Immature natural killer cell (primary cell): ENCODE results near the gene MSRB3. TPM values are rescaled to one million over a fixed set of nuclear protein-coding genes. Genes with fewer than 3 reads are reported as not detected.
"Not testable (repeated sequence)": the region's sequence is repeated elsewhere in the genome, so short reads cannot be mapped to it uniquely, and the experiment has no call there.

ENCODE experiments used
- DNase-seq, 3 donors: peaks; one replicate each; pipeline ENCODE4 v3.0.0; 2022; ENCODE audit warnings: mixed read lengths in 1 of 3
- H3K27ac Mint-ChIP-seq, 6 donors: one replicate each; pipeline ENCODE4 v1.8.0; 2020; ENCODE audit warnings: mixed read lengths in 6 of 6, mild to moderate bottlenecking in 5 of 6, inconsistent platforms in 4 of 6, moderate library complexity in 3 of 6
- H3K27me3 Mint-ChIP-seq, 3 donors: one replicate each; pipeline ENCODE4 v1.8.0; 2020 to 2021; ENCODE audit warnings: low read depth in 3 of 3, mild to moderate bottlenecking in 3 of 3, mixed read lengths in 3 of 3, moderate library complexity in 3 of 3, inconsistent platforms in 1 of 3
- H3K36me3 Mint-ChIP-seq, 3 donors: one replicate each; pipeline ENCODE4 v1.8.0; 2020; ENCODE audit warnings: mixed read lengths in 3 of 3, inconsistent platforms in 2 of 3, mild to moderate bottlenecking in 2 of 3
- H3K4me1 Mint-ChIP-seq, 2 donors: one replicate each; pipeline ENCODE4 v1.8.0; 2020; ENCODE audit warnings: inconsistent platforms in 2 of 2, mild to moderate bottlenecking in 2 of 2, mixed read lengths in 2 of 2, moderate library complexity in 1 of 2
- H3K4me3 Mint-ChIP-seq, 5 donors: one replicate each; pipeline ENCODE4 v1.8.0; 2020; ENCODE audit warnings: mild to moderate bottlenecking in 5 of 5, mixed read lengths in 5 of 5, inconsistent platforms in 3 of 5, moderate library complexity in 3 of 5
- H3K9me3 Mint-ChIP-seq, 6 donors: one replicate each; pipeline ENCODE4 v1.8.0; 2020; ENCODE audit warnings: mild to moderate bottlenecking in 6 of 6, mixed read lengths in 6 of 6, inconsistent platforms in 4 of 6, moderate library complexity in 3 of 6
- polyA plus RNA-seq, 3 donors: library from polyadenylated mRNA; unstranded; fragments of 300-500 nt; fragmentation: Illumina TruSeq; gene quantifications; one replicate each; pipeline ENCODE4 v1.2.3, GENCODE V29; 2021

MSRB3 gene
- polyA plus RNA-seq, 3 donors from 2014 or later: 3.0 to 4.6 (median 3.2) TPM

- Mint-ChIP-seq H3K4me1 (no peaks in the 10 kb centered on the region), H3K27ac (no peak overlapping the region), H3K27me3 (peaks cover 0 to 2% (median 2%) of the 10 kb centered on the region in 3 donors), H3K9me3 (no peaks in the 10 kb centered on the region), H3K4me3 (no peak overlapping the region), H3K36me3 (no peaks in the 10 kb centered on the region)
- DNase-seq: no peak
These were observed 187.5 kb downstream of the MSRB3 start for GRCh38 chr12:65465766-65466547.

DNA sequence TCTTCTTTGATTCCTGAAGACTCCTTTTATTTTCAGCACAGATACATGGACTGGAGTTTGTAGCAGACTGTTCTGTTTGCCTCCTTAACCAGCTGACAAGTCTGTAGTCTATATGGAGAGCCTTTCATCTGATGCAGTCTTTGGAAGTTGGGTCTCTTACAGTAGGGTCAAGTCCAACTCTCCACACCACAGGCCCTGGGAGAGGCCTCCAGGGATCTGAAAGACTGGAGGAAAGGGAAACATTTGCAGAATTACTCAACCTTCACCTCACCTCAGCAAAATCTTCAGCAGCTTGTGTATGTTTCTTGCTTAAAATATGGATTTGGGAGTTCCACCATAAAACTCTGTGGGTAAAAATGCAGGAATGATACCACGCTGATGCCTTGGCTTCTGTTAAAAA is 188.4 kb downstream of the MSRB3 start:
- no peak overlapping the region for H3K27ac Mint-ChIP-seq
- H3K4me1 Mint-ChIP-seq: no peaks in the 10 kb centered on the region
- no peak overlapping the region for H3K4me3 Mint-ChIP-seq
- no peaks in the 10 kb centered on the region for H3K36me3 Mint-ChIP-seq
- DNase-seq: no peak
- peaks cover 0 to 2% (median 2%) of the 10 kb centered on the region in 3 donors for H3K27me3 Mint-ChIP-seq
- no peaks in the 10 kb centered on the region for H3K9me3 Mint-ChIP-seq

DNA sequence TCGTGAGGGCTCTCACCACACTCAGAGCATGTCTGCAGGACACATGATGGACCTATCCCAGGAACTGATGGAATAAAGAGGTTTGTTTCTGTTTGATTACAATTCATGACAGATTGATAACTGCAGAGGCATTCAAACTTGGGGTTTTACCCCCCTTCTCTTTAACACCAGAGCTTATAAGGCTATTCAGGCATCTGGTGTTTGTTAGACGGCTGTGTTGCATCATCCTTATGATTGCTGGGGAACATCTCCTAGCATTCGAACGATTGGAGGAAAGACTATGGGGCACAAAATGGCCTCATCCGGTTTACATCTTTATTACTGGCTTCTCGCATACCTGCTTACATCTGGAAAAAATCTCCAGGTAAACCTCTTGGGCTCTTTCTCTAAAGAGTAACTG is 191.8 kb downstream of the MSRB3 start:
- Mint-ChIP-seq H3K36me3 (no peaks in the 10 kb centered on the region), H3K4me3 (no peak overlapping the region), H3K4me1 (no peaks in the 10 kb centered on the region), H3K27me3 (peaks cover 0 to 2% (median 1%) of the 10 kb centered on the region in 3 donors), H3K27ac (no peak overlapping the region), H3K9me3 (peaks cover 0 to 2% (median 0%) of the 10 kb centered on the region in 6 donors)
- DNase-seq: no peak

DNA sequence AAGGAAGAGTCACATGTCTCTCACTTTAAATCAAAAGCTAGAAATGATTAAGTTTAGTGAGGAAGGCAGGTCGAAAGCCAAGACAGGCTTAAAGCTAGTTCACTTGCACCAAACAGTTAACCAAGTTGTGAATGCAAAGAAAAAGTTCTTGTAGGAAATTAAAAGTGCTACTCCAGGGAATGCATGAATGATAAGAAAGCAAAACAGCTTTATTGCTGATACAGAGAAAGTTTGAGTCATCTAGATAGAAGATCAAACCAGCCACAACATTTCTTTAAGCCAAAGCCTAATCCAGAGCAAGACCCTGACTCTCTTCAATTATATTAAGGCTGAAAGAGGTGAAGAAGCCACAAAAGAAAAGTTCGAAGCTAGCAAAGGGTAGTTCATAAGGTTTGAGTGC is 193.6 kb downstream of the MSRB3 start:
- H3K4me3 Mint-ChIP-seq: no peak overlapping the region
- no peak for DNase-seq

DNA sequence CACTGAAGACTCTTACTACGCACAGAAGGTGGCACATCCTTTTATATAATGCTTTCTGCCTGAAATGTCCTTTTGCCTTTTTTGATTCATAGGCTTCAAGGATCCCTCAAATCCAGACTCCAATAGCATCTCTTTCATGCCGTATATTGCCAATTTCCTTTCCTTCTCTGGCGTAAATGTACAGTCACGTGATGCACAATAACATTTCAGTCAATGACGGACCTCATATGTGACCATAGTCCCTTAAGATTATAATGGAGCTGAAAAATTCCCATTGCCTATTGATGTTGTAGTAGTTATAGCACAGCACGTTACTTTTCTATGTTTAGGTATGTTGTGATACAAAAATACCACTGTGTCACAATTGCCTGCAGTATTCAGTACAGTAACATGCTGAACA is 196.3 kb downstream of the MSRB3 start:
- Mint-ChIP-seq H3K36me3 (no peaks in the 10 kb centered on the region), H3K27ac (no peak overlapping the region), H3K4me1 (no peaks in the 10 kb centered on the region)

More for the DNA sequence above, 193.6 kb downstream of the MSRB3 start:
- H3K27ac Mint-ChIP-seq: no peak overlapping the region
- peaks cover 0 to 1% (median 0%) of the 10 kb centered on the region in 3 donors for H3K27me3 Mint-ChIP-seq
- H3K9me3 Mint-ChIP-seq: peaks cover 0 to 2% (median 0%) of the 10 kb centered on the region in 6 donors
- H3K36me3 Mint-ChIP-seq: no peaks in the 10 kb centered on the region
- H3K4me1 Mint-ChIP-seq: no peaks in the 10 kb centered on the region

DNA sequence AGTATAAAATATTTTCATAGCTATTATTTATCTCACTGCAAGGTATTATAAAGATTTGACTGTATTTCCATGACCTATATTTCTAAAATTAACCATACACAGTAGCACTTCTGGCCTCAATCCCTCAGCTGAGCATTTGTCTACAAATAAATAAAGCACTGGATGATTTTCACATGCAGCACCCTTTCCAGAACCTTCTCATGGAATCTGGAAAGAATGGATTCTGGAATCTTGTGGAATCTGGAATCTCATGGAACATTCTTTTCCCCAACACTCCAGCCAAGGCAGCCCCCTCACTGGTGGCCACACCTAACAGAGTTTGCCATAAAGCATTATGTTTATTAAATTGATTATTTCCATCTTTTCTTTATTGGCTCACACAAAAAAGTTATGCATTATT is 199.2 kb downstream of the MSRB3 start:
- Mint-ChIP-seq H3K36me3 (peaks cover 0 to under 1% (median 0%) of the 10 kb centered on the region in 3 donors), H3K4me3 (no peak overlapping the region), H3K27me3 (peaks cover 0 to 8% (median 4%) of the 10 kb centered on the region in 3 donors), H3K27ac (no peak overlapping the region), H3K9me3 (peaks cover 0 to 5% (median 1%) of the 10 kb centered on the region in 6 donors), H3K4me1 (no peaks in the 10 kb centered on the region)
- no peak for DNase-seq

More for the DNA sequence above, 196.3 kb downstream of the MSRB3 start:
- Mint-ChIP-seq H3K9me3 (peaks cover 0 to 2% (median 0%) of the 10 kb centered on the region in 6 donors), H3K27me3 (peaks cover 0 to 6% (median 2%) of the 10 kb centered on the region in 3 donors), H3K4me3 (no peak overlapping the region)
- DNase-seq: no peak

DNA sequence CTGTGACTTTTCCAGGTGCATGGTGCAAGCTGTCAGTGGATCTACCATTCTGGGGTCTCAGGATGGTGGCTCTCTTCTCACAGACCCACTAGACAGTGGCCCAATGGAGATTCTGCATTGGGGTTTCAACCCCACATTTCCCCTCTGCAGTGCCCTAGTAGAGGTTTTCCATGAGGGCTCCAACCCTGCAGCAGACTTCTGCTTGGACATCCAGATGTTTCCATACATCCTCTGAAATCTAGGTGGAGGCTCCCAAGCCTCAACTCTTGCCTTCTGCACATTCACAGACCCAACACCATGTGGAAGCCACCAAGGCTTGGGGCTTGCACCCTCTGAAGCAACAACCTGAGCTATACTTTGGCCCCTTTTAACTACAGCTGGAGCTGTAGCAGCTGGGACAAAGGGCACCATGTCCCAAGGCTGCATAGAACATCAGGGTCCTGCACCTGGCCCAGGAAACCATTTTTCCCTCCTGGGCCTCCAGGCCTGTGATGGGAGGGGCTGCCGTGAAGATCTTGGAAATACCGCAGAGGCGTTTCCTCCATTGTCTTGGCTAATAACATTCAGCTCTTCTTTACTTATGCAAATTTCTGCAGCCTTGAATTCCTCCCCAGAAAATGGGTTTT is 205.5 kb downstream of the MSRB3 start:
- H3K27ac Mint-ChIP-seq, DNase-seq, H3K36me3 Mint-ChIP-seq, H3K27me3 Mint-ChIP-seq, H3K4me1 Mint-ChIP-seq, H3K4me3 Mint-ChIP-seq: not testable (repeated sequence)
- peaks cover 9 to 30% (median 15%) of the 10 kb centered on the region in 6 donors for H3K9me3 Mint-ChIP-seq

- DNase-seq: no peak
- peaks cover 8 to 18% of the 10 kb centered on the region in 2 donors for H3K4me1 Mint-ChIP-seq
- H3K4me3 Mint-ChIP-seq: no peak overlapping the region
- H3K36me3 Mint-ChIP-seq: peaks cover 0 to 8% (median 0%) of the 10 kb centered on the region in 3 donors
- no peak overlapping the region for H3K27ac Mint-ChIP-seq
- H3K27me3 Mint-ChIP-seq: peaks cover 7 to 9% (median 9%) of the 10 kb centered on the region in 3 donors
- peaks cover 6 to 21% (median 11%) of the 10 kb centered on the region in 6 donors for H3K9me3 Mint-ChIP-seq
These were observed 209.7 kb downstream of the MSRB3 start for GRCh38 chr12:65488197-65488596.

- Mint-ChIP-seq H3K9me3 (peaks cover 0 to 6% (median 3%) of the 10 kb centered on the region in 6 donors), H3K4me3 (no peak overlapping the region), H3K27me3 (peaks cover 8 to 14% (median 10%) of the 10 kb centered on the region in 3 donors)
These were observed 211.8 kb downstream of the MSRB3 start for GRCh38 chr12:65490250-65490649.

DNA sequence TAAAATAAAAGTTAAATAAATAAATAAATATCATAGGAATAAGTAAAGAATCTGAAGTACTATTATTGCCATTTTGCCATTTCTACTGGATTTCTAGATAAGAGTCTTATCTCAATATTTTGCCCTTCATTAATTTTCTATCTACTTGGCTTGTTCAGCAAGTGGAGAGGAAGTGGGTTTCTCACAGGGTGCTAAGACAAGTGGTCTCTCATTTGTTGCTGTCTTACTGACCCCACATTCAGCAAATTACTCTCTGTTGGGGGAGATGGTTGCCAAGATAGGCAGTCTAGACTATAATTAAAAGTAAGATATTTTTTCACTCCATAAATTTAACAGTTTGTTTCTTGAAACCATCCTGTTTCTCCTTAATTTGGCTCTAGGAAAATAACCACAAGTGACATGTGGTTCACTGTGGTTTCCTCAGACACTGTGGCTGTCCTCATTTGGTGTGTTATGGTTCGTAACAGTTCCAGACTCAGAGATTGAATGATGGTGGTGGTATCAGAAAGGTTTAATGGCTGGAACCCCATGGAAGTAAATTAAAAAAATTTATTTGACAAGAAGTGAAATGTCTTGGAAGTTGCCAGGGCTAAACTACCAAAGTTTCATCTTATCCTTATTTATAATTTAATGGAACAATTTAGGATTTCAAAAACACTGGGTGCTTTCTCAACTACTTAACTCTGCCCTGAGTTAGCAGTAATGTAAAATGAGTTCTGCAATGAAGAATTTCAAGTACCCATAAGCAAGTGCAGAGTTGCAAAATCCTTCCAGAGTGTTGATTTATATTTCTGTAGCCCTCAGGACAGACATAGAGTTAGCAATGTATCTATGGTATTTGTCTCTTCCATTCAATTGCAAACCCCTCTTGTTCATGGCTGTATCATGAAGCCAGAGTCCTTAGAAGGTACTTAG is 214.8 kb downstream of the MSRB3 start:
- H3K27ac Mint-ChIP-seq: no peak overlapping the region
- no peaks in the 10 kb centered on the region for H3K36me3 Mint-ChIP-seq
- no peaks in the 10 kb centered on the region for H3K9me3 Mint-ChIP-seq
- DNase-seq: peak; percentile 5 to 34 (median 22)
- H3K27me3 Mint-ChIP-seq: peaks cover 7 to 15% (median 10%) of the 10 kb centered on the region in 3 donors
- peaks cover 26 to 37% of the 10 kb centered on the region in 2 donors for H3K4me1 Mint-ChIP-seq
- peak overlapping the region in 4 of 5 donors; percentile 30 to 59 (median 50) for H3K4me3 Mint-ChIP-seq

More at GRCh38 chr12:65490250-65490649, 211.8 kb downstream of the MSRB3 start:
- H3K36me3 Mint-ChIP-seq: peaks cover 0 to 4% (median 0%) of the 10 kb centered on the region in 3 donors
- no peak overlapping the region for H3K27ac Mint-ChIP-seq
- DNase-seq: no peak
- peaks cover 24 to 37% of the 10 kb centered on the region in 2 donors for H3K4me1 Mint-ChIP-seq

DNA sequence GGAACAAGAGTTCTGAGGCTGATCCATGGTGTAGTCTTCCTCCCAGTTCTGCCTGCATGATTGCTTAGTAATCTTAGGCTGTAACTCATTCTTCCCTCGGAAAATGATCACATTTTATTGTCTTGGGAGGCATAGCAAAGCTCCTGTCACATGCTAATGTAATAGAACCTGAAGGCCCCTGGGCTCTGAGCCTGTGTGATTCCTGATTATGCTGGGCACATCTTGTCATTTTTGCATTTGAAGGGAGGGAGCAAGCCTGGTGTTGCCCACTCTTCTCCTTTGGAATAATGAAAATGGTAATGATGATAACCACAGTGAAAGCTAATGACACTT is 215.4 kb downstream of the MSRB3 start:
- Mint-ChIP-seq H3K27ac (no peak overlapping the region), H3K4me3 (peak overlapping the region in 2 of 5 donors; percentile 9 to 26), H3K9me3 (no peaks in the 10 kb centered on the region), H3K4me1 (peaks cover 26 to 37% of the 10 kb centered on the region in 2 donors), H3K27me3 (peaks cover 12 to 15% (median 14%) of the 10 kb centered on the region in 3 donors), H3K36me3 (no peaks in the 10 kb centered on the region)
- no peak for DNase-seq

- Mint-ChIP-seq H3K4me1 (peaks cover 26 to 37% of the 10 kb centered on the region in 2 donors), H3K4me3 (peak overlapping the region in 1 of 5 donors; percentile 6), H3K9me3 (no peaks in the 10 kb centered on the region), H3K36me3 (no peaks in the 10 kb centered on the region), H3K27ac (no peak overlapping the region), H3K27me3 (peaks cover 12 to 16% (median 15%) of the 10 kb centered on the region in 3 donors)
- no peak for DNase-seq
These were observed 216.1 kb downstream of the MSRB3 start for GRCh38 chr12:65494537-65494936.

- Mint-ChIP-seq H3K4me3 (no peak overlapping the region), H3K36me3 (no peaks in the 10 kb centered on the region), H3K9me3 (no peaks in the 10 kb centered on the region), H3K27me3 (peaks cover 12 to 16% (median 15%) of the 10 kb centered on the region in 3 donors), H3K4me1 (peaks cover 26 to 37% of the 10 kb centered on the region in 2 donors), H3K27ac (no peak overlapping the region)
- no peak for DNase-seq
These were observed 216.8 kb downstream of the MSRB3 start for GRCh38 chr12:65495233-65495632.
